Activated CD4-positive, CD25-positive, alpha-beta regulatory T cell (primary cell): ENCODE results near the gene PAM.

ENCODE experiments used
- DNase-seq, 4 experiments: peaks; one replicate each; lab custom pipeline; 2025; lab: John Stamatoyannopoulos, UW

Gene PAM

DNA sequence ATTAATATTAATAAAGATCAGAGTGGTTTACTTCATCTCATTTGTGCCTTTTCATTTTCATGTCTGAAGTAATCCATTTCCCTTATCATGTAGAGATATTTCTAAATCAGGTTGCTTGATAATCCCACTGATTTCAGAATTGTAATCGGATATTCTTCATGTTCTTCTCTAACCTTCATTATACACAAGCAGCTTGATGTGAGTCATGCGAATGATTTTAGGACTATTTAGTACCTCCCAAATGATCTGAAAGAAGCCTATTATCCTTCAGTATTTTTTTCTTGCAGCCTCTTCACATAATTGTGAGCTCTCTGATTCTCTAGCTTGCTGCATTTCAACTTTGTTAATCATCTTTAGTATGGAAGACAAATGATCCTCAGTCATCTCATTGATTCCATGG, 182.8 kb downstream of the PAM start:
- no peak for DNase-seq

- DNase-seq: no peak
These were observed 186.0 kb downstream of the PAM start for GRCh38 chr5:102941111-102941510.

DNA sequence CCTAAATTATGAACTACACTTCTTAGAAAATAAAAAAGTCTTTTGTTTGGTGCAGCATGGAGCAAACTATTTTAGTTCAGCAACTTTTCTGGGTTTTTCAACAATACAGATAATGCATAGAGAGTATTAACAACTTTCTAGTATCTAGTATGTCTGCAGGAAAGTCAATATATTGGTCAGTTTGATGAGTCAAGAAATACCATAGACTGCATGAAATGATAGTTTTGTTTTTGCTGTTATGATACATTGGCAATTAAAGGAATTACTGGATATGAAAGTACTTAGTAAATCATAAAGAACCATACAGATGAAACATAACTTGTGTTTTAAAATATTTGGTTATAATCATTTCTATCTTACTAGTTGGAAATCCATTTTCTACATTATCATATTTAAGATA, 191.3 kb downstream of the PAM start:
- DNase-seq: no peak

DNA sequence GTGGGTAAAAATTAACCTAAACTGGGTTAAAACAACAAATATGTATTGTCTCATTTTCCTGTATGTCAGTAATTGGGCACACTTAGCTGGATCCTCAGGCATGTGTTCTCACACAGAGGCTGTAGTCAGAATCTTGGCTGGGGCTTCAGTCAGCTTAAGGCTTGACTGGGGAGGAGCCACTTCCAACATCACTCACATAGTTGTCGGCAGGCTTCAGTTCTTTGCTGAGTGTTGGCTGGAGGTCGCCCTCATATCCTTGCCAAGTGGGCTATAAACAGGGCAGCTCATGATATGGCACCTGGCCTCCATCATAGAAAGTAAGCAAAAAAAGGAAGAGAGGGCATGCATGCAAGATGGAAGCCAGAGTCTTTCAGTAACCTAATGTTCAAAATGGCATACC, 191.9 kb downstream of the PAM start:
- DNase-seq: no peak

DNA sequence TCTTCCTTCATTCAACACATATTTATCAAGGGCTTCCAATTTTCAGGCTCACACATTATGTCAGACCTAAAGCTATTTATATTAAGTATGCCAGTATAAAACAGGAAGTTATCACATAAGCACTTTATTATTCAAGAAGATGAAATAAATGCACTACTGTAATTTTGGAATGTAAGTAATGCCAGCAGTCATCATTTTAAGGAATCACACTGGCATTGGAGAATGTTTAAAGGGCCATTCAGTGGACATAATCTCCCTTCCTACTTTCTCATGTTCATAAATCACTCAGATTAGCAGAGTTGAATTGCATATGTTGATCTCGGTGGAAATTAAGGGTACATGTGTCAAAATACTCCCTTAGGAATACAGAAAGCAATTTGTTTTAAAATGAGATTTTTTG, 200.4 kb downstream of the PAM start:
- DNase-seq: no peak

DNA sequence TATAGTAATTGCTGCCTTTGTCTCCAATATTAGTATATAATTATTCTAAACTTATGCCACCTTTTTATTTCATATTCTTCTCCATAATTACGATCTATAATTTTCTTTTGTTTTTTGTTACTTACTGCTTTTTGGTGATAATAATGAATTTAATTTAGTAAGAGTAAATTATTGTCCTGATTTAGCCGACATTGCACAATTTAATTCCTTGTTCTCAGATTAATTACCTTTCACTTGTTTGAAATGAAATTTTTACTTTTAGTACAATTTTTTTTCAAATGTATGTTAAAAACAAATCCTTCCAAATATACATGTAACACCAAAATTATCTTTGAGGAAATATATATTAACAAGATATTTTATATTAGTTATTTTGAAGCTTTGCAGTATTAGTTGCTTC, 201.5 kb downstream of the PAM start:
- DNase-seq: no peak

GRCh38 chr5:102957141-102957540, 202.0 kb downstream of the PAM start:
- DNase-seq: no peak

- no peak for DNase-seq
These were observed 203.4 kb downstream of the PAM start for GRCh38 chr5:102958481-102959011.

DNA sequence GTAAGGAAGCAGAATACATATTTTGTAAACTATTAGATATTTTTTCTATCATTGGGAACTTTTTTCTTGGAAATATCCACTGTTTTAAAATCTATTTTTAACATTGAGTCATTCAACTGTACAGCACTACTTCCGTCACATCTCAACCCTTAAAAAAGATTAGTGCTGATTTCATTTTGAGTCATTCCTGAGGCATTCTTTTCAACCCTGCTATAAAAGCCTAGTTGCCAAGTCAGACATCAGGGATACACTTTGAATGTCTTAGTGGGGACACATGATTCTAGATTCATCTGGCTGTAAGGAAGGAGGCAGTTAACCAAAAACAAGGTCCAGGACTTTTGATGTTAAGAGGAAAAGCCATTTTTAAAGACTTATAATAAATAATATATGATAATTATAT, 203.9 kb downstream of the PAM start:
- DNase-seq: no peak

DNA sequence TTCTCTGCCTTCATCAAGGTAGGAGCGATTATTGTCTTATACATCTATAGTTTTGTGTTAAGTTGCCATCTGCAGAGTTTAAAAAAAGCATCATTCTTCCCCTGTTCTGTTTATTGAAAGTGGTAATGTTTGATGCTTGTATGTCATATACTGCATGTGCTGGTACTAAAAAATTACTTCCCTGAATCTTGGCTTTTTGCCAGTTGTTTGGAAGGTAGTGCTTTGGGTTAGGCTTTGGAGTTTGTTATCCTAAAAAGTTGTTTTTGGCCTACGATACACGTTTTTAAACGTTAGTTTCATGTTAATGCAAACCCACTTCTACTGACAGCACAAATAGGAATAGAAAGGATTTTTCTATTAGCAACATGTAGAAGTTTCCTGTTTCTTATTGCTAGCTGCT, 206.6 kb downstream of the PAM start:
- DNase-seq: no peak

- DNase-seq: no peak
These were observed 210.5 kb downstream of the PAM start for GRCh38 chr5:102965653-102966052.

GRCh38 chr5:102969641-102970040, 214.5 kb downstream of the PAM start:
- DNase-seq: no peak

GRCh38 chr5:102971676-102972293, 216.7 kb downstream of the PAM start:
- DNase-seq: no peak

- DNase-seq: no peak
These were observed 219.1 kb downstream of the PAM start for GRCh38 chr5:102974177-102974576.

DNA sequence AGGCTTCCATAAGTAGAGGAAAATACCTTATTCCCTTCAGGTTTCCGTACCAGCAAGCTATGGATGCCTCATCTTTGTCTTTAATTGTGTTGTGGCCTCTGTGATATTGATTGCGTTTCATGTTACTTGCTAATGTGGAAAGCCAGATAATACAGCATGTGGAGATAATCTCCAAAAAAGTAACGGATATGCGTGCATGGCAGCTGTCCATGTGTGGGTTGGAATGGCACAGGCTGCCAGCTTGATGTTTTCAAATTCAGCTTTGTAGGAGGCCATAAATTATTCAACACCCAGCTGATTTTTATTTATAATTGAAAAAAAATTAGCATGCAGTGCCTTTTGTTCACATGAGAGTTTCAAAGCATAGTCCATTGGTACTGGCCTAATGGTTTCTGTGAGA, 219.9 kb downstream of the PAM start:
- DNase-seq: no peak

GRCh38 chr5:102975457-102976182, 220.5 kb downstream of the PAM start:
- no peak for DNase-seq

- DNase-seq: no peak
These were observed 227.0 kb downstream of the PAM start for GRCh38 chr5:102981957-102982635.

- DNase-seq: no peak
These were observed 231.0 kb downstream of the PAM start for GRCh38 chr5:102986074-102986473.

DNA sequence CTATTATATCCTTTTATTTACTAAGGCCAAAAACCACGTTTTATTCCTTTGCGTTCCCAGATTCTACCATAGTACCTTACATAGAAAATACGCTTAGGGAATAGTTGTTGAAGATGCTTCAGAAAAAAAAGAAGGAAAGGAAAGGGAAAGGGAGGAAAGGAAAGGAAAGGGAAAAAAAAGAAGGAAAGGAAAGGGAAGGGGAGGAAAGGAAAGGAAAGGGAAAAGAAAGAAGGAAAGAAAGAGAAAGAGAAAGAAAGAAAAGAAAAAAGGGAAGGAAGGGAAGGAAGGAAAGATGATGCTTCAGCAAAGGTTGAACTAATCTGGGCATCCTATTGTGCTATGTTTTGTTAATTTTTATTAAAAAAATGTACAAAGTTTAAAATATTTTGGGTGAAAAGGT, 233.4 kb downstream of the PAM start:
- no peak for DNase-seq

DNA sequence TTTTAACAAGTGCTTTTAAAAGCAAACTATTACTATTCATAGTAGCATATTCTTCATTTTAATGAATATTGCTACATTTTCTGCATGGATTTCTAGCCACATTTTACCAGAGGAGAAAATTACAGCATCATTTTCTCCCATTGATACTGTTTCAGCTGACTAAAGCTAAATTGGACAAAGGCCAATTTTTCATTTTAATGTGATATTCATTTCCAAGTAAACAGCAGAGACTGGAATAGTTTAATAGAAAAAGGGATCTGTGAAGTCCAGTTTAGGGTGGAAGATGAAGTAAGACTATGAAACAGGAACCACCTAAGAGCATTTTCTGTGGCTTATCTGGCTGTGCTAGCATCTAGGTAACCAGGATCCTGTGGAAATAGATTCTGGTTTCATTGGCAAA, 236.7 kb downstream of the PAM start:
- DNase-seq: no peak

- DNase-seq: no peak
These were observed 241.0 kb downstream of the PAM start for GRCh38 chr5:102996011-102996575.

GRCh38 chr5:102998224-102998623, 243.1 kb downstream of the PAM start:
- no peak for DNase-seq

DNA sequence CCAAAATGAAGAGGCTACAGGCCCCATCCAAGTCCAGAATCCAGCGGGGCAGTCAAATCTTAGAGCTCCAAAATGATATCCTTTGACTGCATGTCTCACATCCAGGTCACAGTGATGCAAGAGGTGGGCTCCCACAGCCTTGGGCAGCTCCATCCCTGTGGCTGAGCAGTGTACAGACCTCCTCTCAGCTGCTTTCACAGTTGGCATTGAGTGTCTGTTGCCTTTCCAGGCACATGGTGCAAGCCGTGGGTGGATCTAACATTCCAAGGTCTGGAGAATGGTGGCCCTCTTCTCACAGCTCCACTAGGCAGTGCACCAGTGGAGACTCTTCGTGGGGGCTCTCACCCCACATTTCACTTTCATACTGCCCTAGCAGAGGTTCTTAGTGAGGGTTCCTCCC, 244.1 kb downstream of the PAM start:
- DNase-seq: no peak
